Effector CD4-positive, alpha-beta T cell (primary cell): Measurements from ENCODE around the gene SLC17A2.

Experiments used
- DNase-seq: peaks from one replicate; pipeline ENCODE4 v3.0.0-alpha.2; 2020

SLC17A2 gene

GRCh38 chr6:25882051-25882496, 48.4 kb downstream of the SLC17A2 start:
- DNase-seq = peak; percentile 14

GRCh38 chr6:25880601-25881000, 49.9 kb downstream of the SLC17A2 start:
- no peak for DNase-seq

DNA sequence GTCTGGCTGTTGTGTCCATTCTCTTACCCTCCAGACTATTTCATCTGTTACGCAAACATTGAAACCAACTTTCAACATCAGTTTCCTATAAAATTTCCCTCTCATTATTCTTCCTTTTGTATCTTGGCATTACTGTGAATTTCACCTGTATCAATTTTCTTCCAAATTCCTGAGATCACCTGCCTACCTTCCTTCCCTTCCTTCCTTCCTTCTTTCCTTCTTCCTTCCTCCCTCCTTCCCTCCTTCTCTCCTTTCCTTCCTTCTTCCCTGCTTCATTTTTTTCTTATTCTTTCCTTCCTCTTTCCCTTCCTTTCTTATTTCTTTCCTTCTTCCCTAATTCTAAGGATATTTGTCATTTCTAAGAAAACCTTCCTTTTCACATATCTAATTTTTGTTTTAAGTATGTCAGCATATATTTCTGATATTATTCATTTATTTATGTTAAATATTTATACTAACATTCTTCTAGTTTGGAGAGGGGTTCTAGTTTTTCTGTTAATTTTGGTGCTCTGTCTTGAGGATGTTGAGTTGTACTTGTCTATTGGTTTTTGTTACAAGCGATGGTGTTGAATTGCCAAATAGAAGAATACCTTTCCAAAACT, 51.7 kb downstream of the SLC17A2 start:
- no peak for DNase-seq

- DNase-seq = no peak
These were observed 54.4 kb downstream of the SLC17A2 start for GRCh38 chr6:25875926-25876602.

GRCh38 chr6:25875563-25875905, 55.0 kb downstream of the SLC17A2 start:
- no peak for DNase-seq

DNA sequence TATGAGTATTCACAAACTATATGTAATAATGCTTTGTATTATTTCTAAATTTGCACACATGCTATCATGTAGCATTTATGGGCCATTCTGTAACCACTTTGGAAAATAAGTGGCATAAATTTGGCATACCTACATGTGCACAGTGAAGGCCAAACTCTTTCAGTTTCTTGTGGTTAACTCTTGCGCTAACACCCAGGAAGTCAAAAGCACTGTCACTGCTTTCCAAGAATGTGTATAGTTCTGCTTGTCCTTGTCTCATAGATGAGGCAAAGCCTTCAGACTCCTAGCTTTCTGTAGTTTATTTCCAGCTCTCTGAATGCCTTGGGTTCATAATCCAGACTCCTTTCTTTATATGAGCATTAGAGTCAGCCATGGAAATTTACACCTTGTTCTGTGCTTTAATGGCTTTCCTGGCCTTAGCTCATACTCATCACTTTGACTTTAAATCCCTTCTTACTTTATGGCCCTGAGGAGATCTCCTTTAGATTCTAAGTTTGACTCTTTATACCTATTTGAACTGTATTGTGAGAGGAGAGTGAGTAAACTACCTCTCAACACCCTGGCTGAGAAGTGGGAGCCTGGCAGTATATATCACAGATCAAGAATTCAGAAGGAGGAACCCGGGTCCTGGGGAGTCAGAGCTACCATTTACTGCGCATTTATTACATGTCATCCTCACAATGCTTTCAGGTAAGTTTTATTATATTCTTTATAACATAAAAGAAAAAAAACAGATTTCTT, 55.5 kb downstream of the SLC17A2 start:
- no peak for DNase-seq

- no peak for DNase-seq
These were observed 56.4 kb downstream of the SLC17A2 start, which contains the start of gene SLC17A3 for GRCh38 chr6:25874118-25874517. SLC17A3 (minus strand) TSS chr6:25874243; CDS start chr6:25868387, 5,856 bp downstream.

GRCh38 chr6:25872814-25873213, 57.7 kb downstream of the SLC17A2 start:
- DNase-seq = no peak

- DNase-seq = no peak
These were observed 60.7 kb downstream of the SLC17A2 start for GRCh38 chr6:25869840-25870239.

DNA sequence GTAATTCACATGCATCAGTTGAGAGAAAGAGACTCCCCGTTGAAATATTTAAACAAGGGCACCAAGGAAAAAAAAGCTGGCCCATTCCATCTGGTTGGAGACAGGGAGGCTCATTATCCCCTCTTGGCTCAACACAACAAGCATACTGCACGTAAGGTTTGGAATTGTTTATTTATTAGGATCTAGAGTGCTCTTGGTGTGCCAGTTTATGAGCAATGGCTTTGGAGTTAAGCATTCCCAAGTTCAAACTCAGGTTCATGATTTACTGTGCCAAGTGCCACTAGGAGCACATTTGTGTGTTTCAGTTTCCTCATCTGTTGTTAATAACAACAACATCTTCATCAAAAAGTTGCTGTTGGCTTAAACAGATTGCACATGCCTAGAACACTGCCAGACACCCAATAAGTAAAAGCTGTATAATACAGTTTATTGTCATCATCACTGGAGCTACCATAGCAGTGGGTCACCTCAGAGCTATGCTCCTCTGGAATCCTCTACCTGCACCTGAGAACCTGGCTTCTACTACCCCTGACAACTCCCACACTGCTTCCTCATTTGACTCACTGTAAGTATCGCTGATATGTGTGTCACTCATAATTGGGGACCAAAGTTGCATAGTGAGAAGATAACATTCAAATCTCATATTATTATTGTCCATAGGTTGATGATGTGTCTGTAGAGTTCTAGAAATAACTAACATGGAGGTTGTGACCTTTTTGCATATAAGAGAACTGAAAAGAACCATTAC, 61.9 kb downstream of the SLC17A2 start:
- DNase-seq = no peak

GRCh38 chr6:25866011-25866410, 64.5 kb downstream of the SLC17A2 start:
- peak; percentile 7 for DNase-seq

GRCh38 chr6:25863360-25863759, 67.1 kb downstream of the SLC17A2 start:
- no peak for DNase-seq
